HG03378 (cell line): ENCODE results near the gene YES1.
"Not testable (repeated sequence)": the region's sequence is repeated elsewhere in the genome, so short reads cannot be mapped to it uniquely, and the experiment has no call there.

Source experiments
- ATAC-seq: cut with Tn5 transposase; IDR thresholded peaks from one replicate; pipeline ENCODE4 v1.9.1; 2021; ENCODE audit warnings: mild to moderate bottlenecking, moderate library complexity; ENCODE audit not compliant: unreplicated experiment

YES1 gene

GRCh38 chr18:824179-824578, 12.1 kb upstream of the YES1 start:
- ATAC-seq, result no peak

GRCh38 chr18:820591-821165, 8.6 kb upstream of the YES1 start:
- ATAC-seq, result no peak

- ATAC-seq, result no peak
Observed at GRCh38 chr18:816869-817268, 4.8 kb upstream of the YES1 start.

GRCh38 chr18:816088-816653, 4.1 kb upstream of the YES1 start:
- no peak for ATAC-seq

GRCh38 chr18:815353-815752, 3.3 kb upstream of the YES1 start:
- ATAC-seq, result no peak

GRCh38 chr18:814300-815084, 2.5 kb upstream of the YES1 start:
- no peak for ATAC-seq

- no peak for ATAC-seq
Observed at GRCh38 chr18:813172-814071, 1.4 kb upstream of the YES1 start.

- peak; percentile 37 for ATAC-seq
Observed at GRCh38 chr18:812376-813171, 532 bp upstream of the YES1 start.

GRCh38 chr18:811182-811891, 705 bp downstream of the YES1 start:
- peak; percentile 2 for ATAC-seq

- peak; percentile 47 for ATAC-seq
Observed at GRCh38 chr18:809985-810642, 1.9 kb downstream of the YES1 start.

GRCh38 chr18:809228-809627, 2.8 kb downstream of the YES1 start:
- ATAC-seq, result not testable (repeated sequence)

GRCh38 chr18:808502-808901, 3.5 kb downstream of the YES1 start:
- no peak for ATAC-seq

- ATAC-seq, result no peak
Observed at GRCh38 chr18:808086-808485, 4.0 kb downstream of the YES1 start.

- ATAC-seq, result peak; percentile 39
Observed at GRCh38 chr18:805755-806110, 6.3 kb downstream of the YES1 start.

GRCh38 chr18:805008-805754, 6.9 kb downstream of the YES1 start:
- ATAC-seq, result peak; percentile 24

- ATAC-seq, result no peak
Observed at GRCh38 chr18:801137-801536, 10.9 kb downstream of the YES1 start.

GRCh38 chr18:799943-800342, 12.1 kb downstream of the YES1 start:
- ATAC-seq, result no peak

- not testable (repeated sequence) for ATAC-seq
Observed at GRCh38 chr18:795383-795782, 16.7 kb downstream of the YES1 start.

GRCh38 chr18:789397-789796, 22.6 kb downstream of the YES1 start:
- no peak for ATAC-seq
